H1 (cell line): ENCODE data around the gene TBX5. TPM values are rescaled to one million over a fixed set of nuclear protein-coding genes. Genes with fewer than 3 reads are reported as not detected.

Experiments used
- BRCA1 ChIP-seq: IDR thresholded peaks from 2 replicates; pipeline ENCODE4 v1.6.1; 2012; ENCODE audit warnings: low read depth, low read length, improper control_type of control experiment
- E2F6 ChIP-seq: IDR thresholded peaks from 2 replicates; pipeline ENCODE4 v1.6.1; 2012; ENCODE audit warnings: inconsistent platforms
- polyA plus RNA-seq, 7 experiments: library from polyadenylated mRNA; depleted of rRNA in 3 of 7; stranded (reverse) in 5 of 7; unstranded in 2 of 7; fragments of >200 nt in 5 of 7; fragments of 200-250 nt in 2 of 7; gene quantifications; 1 replicate in 5 of 7; 2 replicates in 1 of 7; 4 replicates in 1 of 7; pipeline versions ENCODE4 v1.2.1 to v1.2.3, GENCODE V29; 2011 to 2013; ENCODE audit warnings: missing spikeins in 2 of 7, mixed read lengths in 2 of 7
- total RNA-seq: library from RNA; stranded (reverse); fragmentation: NEBNext Ultra II Directional; extraction: Animal tissue kit (Norgen Biotek cat#: 25700); gene quantifications from 2 replicates; pipeline ENCODE4 v1.2.1, GENCODE V29; 2021

Gene TBX5
- total and polyA plus RNA-seq, 2 of the 8 experiments (the other 6 are each of a cell fraction or from before 2014, with no cell fraction given) = 0.05 TPM; not detected in 1

DNA sequence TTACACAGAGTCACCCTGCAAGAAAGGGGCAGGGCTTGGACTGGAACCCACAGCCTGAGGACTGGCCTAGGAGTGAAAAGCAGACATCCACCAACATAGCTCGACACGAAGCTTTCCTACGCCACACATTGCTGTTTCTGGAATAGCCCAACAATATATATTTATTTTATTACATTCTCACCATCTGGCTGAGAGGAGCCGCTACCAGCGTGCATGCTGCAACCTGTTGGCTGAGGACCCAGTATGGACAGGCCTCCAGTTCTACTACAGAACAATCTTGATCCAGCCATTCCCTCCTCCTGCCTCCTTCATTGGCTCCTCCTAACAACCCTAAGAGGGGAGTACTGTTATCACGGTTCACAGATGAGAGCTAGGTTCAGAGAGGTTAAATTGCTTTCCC lies 35.6 kb upstream of the TBX5 start (continued):
- TF ChIP-seq E2F6 = no peak
- no peak for TF ChIP-seq BRCA1
